ES-I3 (cell line): ENCODE data around the gene TGFBR1.
"Not testable (repeated sequence)": the region's sequence is repeated elsewhere in the genome, so short reads cannot be mapped to it uniquely, and the experiment has no call there.

Source experiments
- H3K36me3 ChIP-seq: 2 replicates; pipeline ENCODE4 v1.6.1; 2013; ENCODE audit warnings: mild to moderate bottlenecking, low read length, control low read depth, moderate library complexity; ENCODE audit not compliant: insufficient read depth
- H3K4me1 ChIP-seq: 2 replicates; pipeline ENCODE4 v1.6.1; 2013; ENCODE audit warnings: mild to moderate bottlenecking, control low read depth, low read length; ENCODE audit not compliant: insufficient read depth
- H3K9ac ChIP-seq: 2 replicates; pipeline ENCODE4 v1.6.1; 2013; ENCODE audit warnings: low read depth, mild to moderate bottlenecking, low read length, moderate library complexity
- H3K9me3 ChIP-seq: 2 replicates; pipeline ENCODE4 v1.6.1; 2013; ENCODE audit warnings: mild to moderate bottlenecking, low read length, moderate library complexity; ENCODE audit not compliant: control insufficient read depth, insufficient read depth

Gene TGFBR1

GRCh38 chr9:99183616-99184015, 78.7 kb downstream of the TGFBR1 start:
- Histone ChIP-seq H3K9ac (no peak overlapping the region), H3K36me3 (no peaks in the 10 kb centered on the region), H3K9me3 (no peaks in the 10 kb centered on the region), H3K4me1 (peaks cover 9% of the 10 kb centered on the region)

GRCh38 chr9:99184110-99184474, 79.2 kb downstream of the TGFBR1 start:
- H3K9me3 ChIP-seq: no peaks in the 10 kb centered on the region
- H3K4me1 ChIP-seq: peaks cover 9% of the 10 kb centered on the region
- no peak overlapping the region for H3K9ac ChIP-seq
- no peaks in the 10 kb centered on the region for H3K36me3 ChIP-seq

GRCh38 chr9:99184475-99185347, 79.8 kb downstream of the TGFBR1 start:
- H3K9ac ChIP-seq: no peak overlapping the region
- H3K4me1 ChIP-seq: peaks cover 9% of the 10 kb centered on the region
- H3K9me3 ChIP-seq: no peaks in the 10 kb centered on the region
- no peaks in the 10 kb centered on the region for H3K36me3 ChIP-seq

- Histone ChIP-seq H3K36me3 (no peaks in the 10 kb centered on the region), H3K9me3 (no peaks in the 10 kb centered on the region), H3K4me1 (peaks cover 9% of the 10 kb centered on the region), H3K9ac (no peak overlapping the region)
These were observed 80.4 kb downstream of the TGFBR1 start for GRCh38 chr9:99185348-99185632.

- Histone ChIP-seq H3K4me1 (peaks cover 9% of the 10 kb centered on the region), H3K9ac (no peak overlapping the region), H3K36me3 (no peaks in the 10 kb centered on the region), H3K9me3 (no peaks in the 10 kb centered on the region)
These were observed 81.0 kb downstream of the TGFBR1 start for GRCh38 chr9:99185934-99186333.

- Histone ChIP-seq H3K4me1 (peaks cover 9% of the 10 kb centered on the region), H3K9me3 (no peaks in the 10 kb centered on the region), H3K36me3 (no peaks in the 10 kb centered on the region), H3K9ac (no peak overlapping the region)
These were observed 82.4 kb downstream of the TGFBR1 start for GRCh38 chr9:99187311-99187710.

- no peak overlapping the region for H3K9ac ChIP-seq
- H3K36me3 ChIP-seq: no peaks in the 10 kb centered on the region
- no peaks in the 10 kb centered on the region for H3K9me3 ChIP-seq
- peaks cover 9% of the 10 kb centered on the region for H3K4me1 ChIP-seq
These were observed 84.3 kb downstream of the TGFBR1 start for GRCh38 chr9:99189186-99189585.

GRCh38 chr9:99189887-99190596, 85.1 kb downstream of the TGFBR1 start:
- no peaks in the 10 kb centered on the region for H3K36me3 ChIP-seq
- H3K9ac ChIP-seq: no peak overlapping the region

GRCh38 chr9:99190597-99191283, 85.8 kb downstream of the TGFBR1 start:
- Histone ChIP-seq H3K4me1 (peaks cover 9% of the 10 kb centered on the region), H3K9me3 (no peaks in the 10 kb centered on the region), H3K36me3 (no peaks in the 10 kb centered on the region), H3K9ac (no peak overlapping the region)

More at GRCh38 chr9:99189887-99190596, 85.1 kb downstream of the TGFBR1 start:
- peaks cover 9% of the 10 kb centered on the region for H3K4me1 ChIP-seq
- no peaks in the 10 kb centered on the region for H3K9me3 ChIP-seq

GRCh38 chr9:99192786-99193465, 88.0 kb downstream of the TGFBR1 start:
- H3K9ac ChIP-seq: no peak overlapping the region
- H3K9me3 ChIP-seq: no peaks in the 10 kb centered on the region
- H3K36me3 ChIP-seq: no peaks in the 10 kb centered on the region
- H3K4me1 ChIP-seq: no peaks in the 10 kb centered on the region

- H3K36me3 ChIP-seq: no peaks in the 10 kb centered on the region
- no peaks in the 10 kb centered on the region for H3K4me1 ChIP-seq
- no peak overlapping the region for H3K9ac ChIP-seq
- no peaks in the 10 kb centered on the region for H3K9me3 ChIP-seq
These were observed 88.5 kb downstream of the TGFBR1 start for GRCh38 chr9:99193466-99193821.

- not testable (repeated sequence) for H3K9ac ChIP-seq, H3K4me1 ChIP-seq, H3K9me3 ChIP-seq, H3K36me3 ChIP-seq
These were observed 91.6 kb downstream of the TGFBR1 start for GRCh38 chr9:99196484-99196883.

GRCh38 chr9:99197124-99197630, 92.3 kb downstream of the TGFBR1 start:
- Histone ChIP-seq H3K9me3 (no peaks in the 10 kb centered on the region), H3K9ac (no peak overlapping the region), H3K4me1 (no peaks in the 10 kb centered on the region), H3K36me3 (no peaks in the 10 kb centered on the region)

GRCh38 chr9:99197987-99198386, 93.1 kb downstream of the TGFBR1 start:
- H3K9ac ChIP-seq: no peak overlapping the region
- H3K36me3 ChIP-seq: no peaks in the 10 kb centered on the region
- no peaks in the 10 kb centered on the region for H3K4me1 ChIP-seq
- H3K9me3 ChIP-seq: no peaks in the 10 kb centered on the region
